ENCODE measurements around the gene L3MBTL2. TPM values are rescaled to one million over a fixed set of nuclear protein-coding genes. Genes with fewer than 3 reads are reported as not detected.
A peak's percentile ranks its signal among the peaks of the same experiment; 100 is the strongest.

Gene L3MBTL2
- 10 to 100 TPM; 32.8 to 39.7 TPM for total RNA-seq
- 34.6 TPM for polyA plus RNA-seq (ENCODE audit: insufficient read depth, low read depth, low replicate concordance)
- long read RNA-seq, donor 1, partial matches to known transcripts, result 0 of 3 reads
- long read RNA-seq, donor 1, other reads (novel, unspliced or antisense), result 0 of 3 reads
- long read RNA-seq, donor 2, partial matches to known transcripts, result 0 of 1 reads
- long read RNA-seq, donor 2, other reads (novel, unspliced or antisense), result 0 of 1 reads

GRCh38 chr22:41204992-41205900, at the start of gene L3MBTL2:
Gene L3MBTL2 (plus strand): TSS chr22:41205312. CDS start chr22:41205363, 51 bp downstream.
- TF ChIP-seq POLR2A (IDR thresholded peaks at IDR 0.05), result no peak
- TF ChIP-seq, protein P1, sequence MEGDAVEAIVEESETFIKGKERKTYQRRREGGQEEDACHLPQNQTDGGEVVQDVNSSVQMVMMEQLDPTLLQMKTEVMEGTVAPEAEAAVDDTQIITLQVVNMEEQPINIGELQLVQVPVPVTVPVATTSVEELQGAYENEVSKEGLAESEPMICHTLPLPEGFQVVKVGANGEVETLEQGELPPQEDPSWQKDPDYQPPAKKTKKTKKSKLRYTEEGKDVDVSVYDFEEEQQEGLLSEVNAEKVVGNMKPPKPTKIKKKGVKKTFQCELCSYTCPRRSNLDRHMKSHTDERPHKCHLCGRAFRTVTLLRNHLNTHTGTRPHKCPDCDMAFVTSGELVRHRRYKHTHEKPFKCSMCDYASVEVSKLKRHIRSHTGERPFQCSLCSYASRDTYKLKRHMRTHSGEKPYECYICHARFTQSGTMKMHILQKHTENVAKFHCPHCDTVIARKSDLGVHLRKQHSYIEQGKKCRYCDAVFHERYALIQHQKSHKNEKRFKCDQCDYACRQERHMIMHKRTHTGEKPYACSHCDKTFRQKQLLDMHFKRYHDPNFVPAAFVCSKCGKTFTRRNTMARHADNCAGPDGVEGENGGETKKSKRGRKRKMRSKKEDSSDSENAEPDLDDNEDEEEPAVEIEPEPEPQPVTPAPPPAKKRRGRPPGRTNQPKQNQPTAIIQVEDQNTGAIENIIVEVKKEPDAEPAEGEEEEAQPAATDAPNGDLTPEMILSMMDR (IDR thresholded peaks at IDR 0.05), result no peak
- no peaks in the 10 kb centered on the region for H3K27me3 ChIP-seq
- H3K9me3 ChIP-seq, result no peaks in the 10 kb centered on the region
- WGBS, 2 donors, result 1 to 2% methylated on average over 47 of the region's 47 CpGs
- intact Hi-C loops (cut with DNase I; ENCODE audit: low total_unique reads), result no loop called here
- peak within 1 kb of the TSS; percentile 73 to 82 for H3K4me3 ChIP-seq
- H3K36me3 ChIP-seq (ENCODE audit: low read depth, missing control alignments), result no peaks in the 10 kb centered on the region
- DNase-seq, result peak; percentile 99
- peaks cover 3% of the 10 kb centered on the region for H3K4me1 ChIP-seq
- H3K27ac ChIP-seq, result peak within 1 kb of the TSS; percentile 53 to 76

GRCh38 chr22:41157083-41157482, 48.0 kb upstream of the L3MBTL2 start:
- intact Hi-C loops (cut with DNase I; ENCODE audit: low total_unique reads), result no loop called here
- TF ChIP-seq POLR2A (IDR thresholded peaks at IDR 0.05), result no peak
- TF ChIP-seq, protein P1 (IDR thresholded peaks at IDR 0.05), result no peak
- no peaks in the 10 kb centered on the region for H3K36me3 ChIP-seq (ENCODE audit: low read depth, missing control alignments)

GRCh38 chr22:41169157-41169556, 36.0 kb upstream of the L3MBTL2 start:
- Histone ChIP-seq H3K4me3 (no peak overlapping the region), H3K27ac (no peak overlapping the region), H3K36me3 (ENCODE audit: low read depth, missing control alignments) (no peaks in the 10 kb centered on the region), H3K4me1 (no peaks in the 10 kb centered on the region), H3K27me3 (no peaks in the 10 kb centered on the region), H3K9me3 (no peaks in the 10 kb centered on the region)
- no peak for DNase-seq
- TF ChIP-seq, protein P1 (IDR thresholded peaks at IDR 0.05), result no peak
- TF ChIP-seq POLR2A (IDR thresholded peaks at IDR 0.05), result no peak
- intact Hi-C loops (cut with DNase I; ENCODE audit: low total_unique reads), result no loop called here
- 87 to 88% methylated on average over 8 of the region's 8 CpGs for WGBS, 2 donors

More at GRCh38 chr22:41157083-41157482, 48.0 kb upstream of the L3MBTL2 start:
- Histone ChIP-seq H3K27me3 (no peaks in the 10 kb centered on the region), H3K27ac (no peak overlapping the region), H3K9me3 (no peaks in the 10 kb centered on the region), H3K4me3 (no peak overlapping the region), H3K4me1 (no peaks in the 10 kb centered on the region)
- DNase-seq, result no peak
- WGBS, 2 donors, result 62 to 65% methylated on average over 4 of the region's 4 CpGs

GRCh38 chr22:41171996-41172395, 33.1 kb upstream of the L3MBTL2 start:
- intact Hi-C loops (cut with DNase I; ENCODE audit: low total_unique reads), result no loop called here
- H3K4me1 ChIP-seq, result no peaks in the 10 kb centered on the region
- DNase-seq, result no peak
- no peaks in the 10 kb centered on the region for H3K36me3 ChIP-seq (ENCODE audit: low read depth, missing control alignments)
- no peaks in the 10 kb centered on the region for H3K27me3 ChIP-seq
- no peak overlapping the region for H3K4me3 ChIP-seq
- TF ChIP-seq, protein P1 (IDR thresholded peaks at IDR 0.05), result no peak
- TF ChIP-seq POLR2A (IDR thresholded peaks at IDR 0.05), result no peak
- H3K9me3 ChIP-seq, result no peaks in the 10 kb centered on the region
- 65 to 81% methylated on average over 3 of the region's 3 CpGs for WGBS, 2 donors
- H3K27ac ChIP-seq, result no peak overlapping the region

All from testis (tissue), 5 donors.